HL-60 (cell line): Measurements from ENCODE around the gene STK32B.
"Not testable (repeated sequence)": the region's sequence is repeated elsewhere in the genome, so short reads cannot be mapped to it uniquely, and the experiment has no call there.

Source experiments
- DNase-seq, 2 experiments: peaks; one replicate each; pipeline ENCODE4 v3.0.0-alpha.2; 2010 to 2020; ENCODE audit warnings: low read depth in 1 of 2, low spot score in 1 of 2
- H3K27ac ChIP-seq: fragments of 250-450 bp; sonication (Bioruptor Pico); replicated peaks from 2 replicates; pipeline ENCODE4 v1.5.1; 2020; ENCODE audit warnings: mild to moderate bottlenecking, moderate library complexity
- H3K27me3 ChIP-seq: fragments of 250-450 bp; sonication (Bioruptor Pico); 2 replicates; pipeline ENCODE4 v1.5.1; 2021; ENCODE audit warnings: mild to moderate bottlenecking, moderate library complexity; ENCODE audit not compliant: insufficient read depth, poor library complexity, severe bottlenecking
- H3K4me3 ChIP-seq: replicated peaks from 2 replicates; pipeline ENCODE4 v1.5.1; 2011; ENCODE audit warnings: mild to moderate bottlenecking, control low read depth, low read length; ENCODE audit not compliant: insufficient read depth
- GABPA ChIP-seq: IDR thresholded peaks from 2 replicates; pipeline ENCODE4 v1.6.1; 2012; ENCODE audit warnings: low read depth
- POLR2AphosphoS5 ChIP-seq: IDR thresholded peaks from 2 replicates; pipeline ENCODE4 v1.6.1; 2012; ENCODE audit warnings: low read depth
- REST ChIP-seq: IDR thresholded peaks from 2 replicates; pipeline ENCODE4 v1.6.1; 2012; ENCODE audit warnings: low read depth; ENCODE audit not compliant: insufficient replicate concordance
- SPI1 ChIP-seq: IDR thresholded peaks from 2 replicates; pipeline ENCODE4 v1.6.1; 2012; ENCODE audit warnings: low read depth, mild to moderate bottlenecking, borderline replicate concordance
- TF ChIP-seq, protein P1 (sequence below): IDR thresholded peaks from one replicate; pipeline ENCODE4 v1.5.1; 2011; ENCODE audit warnings: low read length, control low read depth, inconsistent platforms; ENCODE audit not compliant: insufficient read depth

STK32B gene

DNA sequence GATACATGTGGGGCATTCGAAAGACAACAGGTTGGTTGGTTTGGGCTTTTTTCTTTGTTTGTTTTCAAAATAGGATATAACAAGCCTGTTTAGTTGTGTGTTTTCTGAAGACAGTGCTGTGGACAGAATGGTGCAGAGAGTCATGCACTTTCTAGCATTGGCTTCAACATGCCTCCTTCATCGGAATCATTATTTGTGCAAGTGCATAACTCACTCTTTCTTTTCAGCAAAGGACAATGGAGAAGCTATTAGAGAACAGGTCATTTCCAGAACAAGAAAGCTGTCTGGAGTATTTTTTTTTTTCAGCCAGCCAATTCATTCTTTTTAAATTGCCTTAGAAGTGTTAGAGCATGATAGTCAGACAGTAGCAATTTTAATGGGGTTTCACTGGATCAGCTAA, 225.8 kb downstream of the STK32B start:
- TF ChIP-seq GABPA (no peak), POLR2AphosphoS5 (no peak), SPI1 (no peak), REST (no peak)
- TF ChIP-seq, protein P1, sequence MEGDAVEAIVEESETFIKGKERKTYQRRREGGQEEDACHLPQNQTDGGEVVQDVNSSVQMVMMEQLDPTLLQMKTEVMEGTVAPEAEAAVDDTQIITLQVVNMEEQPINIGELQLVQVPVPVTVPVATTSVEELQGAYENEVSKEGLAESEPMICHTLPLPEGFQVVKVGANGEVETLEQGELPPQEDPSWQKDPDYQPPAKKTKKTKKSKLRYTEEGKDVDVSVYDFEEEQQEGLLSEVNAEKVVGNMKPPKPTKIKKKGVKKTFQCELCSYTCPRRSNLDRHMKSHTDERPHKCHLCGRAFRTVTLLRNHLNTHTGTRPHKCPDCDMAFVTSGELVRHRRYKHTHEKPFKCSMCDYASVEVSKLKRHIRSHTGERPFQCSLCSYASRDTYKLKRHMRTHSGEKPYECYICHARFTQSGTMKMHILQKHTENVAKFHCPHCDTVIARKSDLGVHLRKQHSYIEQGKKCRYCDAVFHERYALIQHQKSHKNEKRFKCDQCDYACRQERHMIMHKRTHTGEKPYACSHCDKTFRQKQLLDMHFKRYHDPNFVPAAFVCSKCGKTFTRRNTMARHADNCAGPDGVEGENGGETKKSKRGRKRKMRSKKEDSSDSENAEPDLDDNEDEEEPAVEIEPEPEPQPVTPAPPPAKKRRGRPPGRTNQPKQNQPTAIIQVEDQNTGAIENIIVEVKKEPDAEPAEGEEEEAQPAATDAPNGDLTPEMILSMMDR, result no peak
- H3K4me3 ChIP-seq, result no peak overlapping the region
- no peak for DNase-seq
- no peaks in the 10 kb centered on the region for H3K27me3 ChIP-seq
- no peak overlapping the region for H3K27ac ChIP-seq

- no peak overlapping the region for H3K4me3 ChIP-seq
- H3K27ac ChIP-seq, result no peak overlapping the region
- DNase-seq, result no peak
- H3K27me3 ChIP-seq, result no peaks in the 10 kb centered on the region
- no peak for TF ChIP-seq GABPA
- no peak for TF ChIP-seq SPI1
- no peak for TF ChIP-seq POLR2AphosphoS5
- no peak for TF ChIP-seq REST
- TF ChIP-seq, protein P1, result no peak
Observed at GRCh38 chr4:5278213-5278612, 226.9 kb downstream of the STK32B start.

- DNase-seq, H3K4me3 ChIP-seq, H3K27me3 ChIP-seq, H3K27ac ChIP-seq: not testable (repeated sequence)
Observed at GRCh38 chr4:5280069-5280468, 228.8 kb downstream of the STK32B start.

DNA sequence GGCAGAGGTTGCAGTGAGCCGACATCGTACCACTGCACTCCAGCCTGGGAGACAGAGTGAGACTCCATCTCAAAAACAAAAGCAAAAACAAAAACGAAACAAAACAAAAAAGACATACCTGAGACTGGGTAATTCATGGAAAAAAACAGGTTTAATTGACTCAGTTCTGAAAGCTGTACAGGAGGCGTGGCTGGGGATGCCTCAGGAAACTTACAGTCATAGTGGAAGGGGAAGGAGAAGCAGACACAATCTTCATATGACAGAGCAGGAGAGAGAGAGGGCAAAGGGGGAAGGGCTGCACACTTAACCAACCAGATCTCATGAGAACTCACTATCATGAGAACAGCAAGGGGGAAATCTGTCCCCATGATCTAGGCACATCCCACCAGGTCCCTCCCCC, 229.5 kb downstream of the STK32B start:
- TF ChIP-seq, protein P1, result no peak
- TF ChIP-seq REST, result no peak
- no peak for TF ChIP-seq SPI1
- no peak for TF ChIP-seq GABPA
- TF ChIP-seq POLR2AphosphoS5, result no peak
- Histone ChIP-seq H3K27me3 (no peaks in the 10 kb centered on the region), H3K4me3 (no peak overlapping the region), H3K27ac (no peak overlapping the region)
- no peak for DNase-seq
